K562 (cell line): ENCODE data around the gene CD82. TPM values are rescaled to one million over a fixed set of nuclear protein-coding genes. Genes with fewer than 3 reads are reported as not detected.

Source experiments
- CBX3 ChIP-seq, 2 experiments: IDR thresholded peaks; 1 replicate in 1 of 2; 2 replicates in 1 of 2; pipeline ENCODE4 v1.6.1; 2012; ENCODE audit warnings: inconsistent platforms in 2 of 2, low read length in 2 of 2, borderline replicate concordance in 1 of 2, control low read depth in 1 of 2
- HDAC2 ChIP-seq: fragments of 450-650 bp; IDR thresholded peaks from 2 replicates; pipeline ENCODE4 v1.6.1; 2016; ENCODE audit warnings: mild to moderate bottlenecking
- KDM1A ChIP-seq, 2 experiments: fragments of 450-650 bp; IDR thresholded peaks; 2 replicates each; pipeline ENCODE4 v1.6.1; 2016; ENCODE audit warnings: mild to moderate bottlenecking in 2 of 2
- MCM2 ChIP-seq: fragments of 450-650 bp; IDR thresholded peaks from 2 replicates; pipeline ENCODE4 v1.6.1; 2017; ENCODE audit warnings: low read depth, mild to moderate bottlenecking
- PHTF2 ChIP-seq: fragments of 250-450 bp; sonication (Bioruptor Pico); IDR thresholded peaks from 2 replicates; pipeline ENCODE4 v1.5.0; 2021; ENCODE audit warnings: mild to moderate bottlenecking
- RCOR1 ChIP-seq, 2 experiments: IDR thresholded peaks; 2 replicates each; pipeline ENCODE4 v1.6.1; 2012; ENCODE audit warnings: low read depth in 2 of 2, low read length in 2 of 2, borderline replicate concordance in 1 of 2, improper control_type of control experiment in 1 of 2
- SETDB1 ChIP-seq: IDR thresholded peaks from one replicate; pipeline ENCODE4 v1.6.1; 2012; ENCODE audit warnings: low read length, control low read depth, inconsistent platforms
- SPI1 ChIP-seq: IDR thresholded peaks from 2 replicates; pipeline ENCODE4 v1.6.1; 2011; ENCODE audit warnings: low read depth, low read length, control low read depth, borderline replicate concordance
- SRF ChIP-seq, 2 experiments: fragments of 250-450, 450-650 bp in 1 of 2; sonication (Bioruptor Pico) in 1 of 2; sonication (generic) in 1 of 2; formaldehyde crosslinking; IDR thresholded peaks; 2 replicates each; pipeline versions ENCODE4 v1.5.0 to v1.5.1; 2020 to 2022; ENCODE audit warnings: mild to moderate bottlenecking in 1 of 2, missing genetic modification reagents in 1 of 2
- TAL1 ChIP-seq: fragments of 450-650 bp; IDR thresholded peaks from 2 replicates; pipeline ENCODE4 v1.6.1; 2016; ENCODE audit warnings: mild to moderate bottlenecking
- TEAD4 ChIP-seq, 2 experiments: sonication (generic) in 1 of 2; formaldehyde crosslinking in 1 of 2; IDR thresholded peaks; 2 replicates each; pipeline versions ENCODE4 v1.6.1 to v1.8.0; 2012 to 2022; ENCODE audit warnings: borderline replicate concordance in 1 of 2, inconsistent platforms in 1 of 2, low read length in 1 of 2, mild to moderate bottlenecking in 1 of 2, missing genetic modification reagents in 1 of 2
- XRCC3 ChIP-seq: fragments of 450-650 bp; IDR thresholded peaks from 2 replicates; pipeline ENCODE4 v1.6.1; 2017; ENCODE audit warnings: mild to moderate bottlenecking, moderate library complexity
- XRCC5 ChIP-seq: fragments of 200-400 bp; formaldehyde crosslinking; IDR thresholded peaks from 2 replicates; pipeline ENCODE4 v1.6.1; 2017; ENCODE audit warnings: low read depth, mild to moderate bottlenecking, low read length
- ZFPM2 ChIP-seq: fragments of 250-450 bp; sonication (Bioruptor Pico); IDR thresholded peaks from 2 replicates; pipeline ENCODE4 v1.5.1; 2022; ENCODE audit warnings: mild to moderate bottlenecking
- ZNF274 ChIP-seq: IDR thresholded peaks from 2 replicates; pipeline ENCODE4 v1.6.1; 2011; ENCODE audit warnings: low read depth, mild to moderate bottlenecking, low read length, moderate library complexity, borderline replicate concordance
- ZNF318 ChIP-seq, 2 experiments: fragments of 450-650 bp; IDR thresholded peaks; 2 replicates each; pipeline ENCODE4 v1.6.1; 2016; ENCODE audit warnings: mild to moderate bottlenecking in 2 of 2, borderline replicate concordance in 1 of 2, low read depth in 1 of 2, moderate library complexity in 1 of 2
- ZNF76 ChIP-seq: fragments of 250-450 bp; sonication (Bioruptor Pico); IDR thresholded peaks from 2 replicates; pipeline ENCODE4 v1.4.0; 2020; ENCODE audit warnings: mild to moderate bottlenecking, moderate library complexity, borderline replicate concordance
- ZNF830 ChIP-seq: fragments of 250-450 bp; sonication (Bioruptor Pico); IDR thresholded peaks from 2 replicates; pipeline ENCODE4 v1.5.0; 2021; ENCODE audit warnings: mild to moderate bottlenecking
- polyA plus RNA-seq, 8 experiments: library from polyadenylated mRNA; depleted of rRNA in 4 of 8; stranded (reverse) in 5 of 8; unstranded in 3 of 8; fragments of >200 nt; fragmentation: Nextera tagmentation in 2 of 8; fragmentation: Illumina TruSeq in 1 of 8; extraction: Ambion mirVana in 2 of 8; extraction: Trizol in 1 of 8; gene quantifications; 2 replicates each; pipeline versions ENCODE4 v1.2.1 to v1.2.3, GENCODE V29; 2011 to 2014; ENCODE audit warnings: inconsistent platforms in 1 of 8, missing spikeins in 1 of 8
- total RNA-seq, 7 experiments: library from RNA; depleted of rRNA in 6 of 7; stranded (reverse); fragments of >200 nt in 6 of 7; fragmentation: Illumina TruSeq in 2 of 7; extraction: Trizol in 2 of 7; gene quantifications; 2 replicates each; pipeline versions ENCODE4 v1.2.1 to v1.2.3, GENCODE V29; 2011 to 2021; ENCODE audit warnings: low replicate concordance in 1 of 7
- TF ChIP-seq, protein P1 (sequence below): fragments of 450-650 bp; formaldehyde crosslinking; IDR thresholded peaks from 2 replicates; pipeline ENCODE4 v1.4.0; 2020; ENCODE audit warnings: mild to moderate bottlenecking, moderate library complexity

The CD82 gene
- total and polyA plus RNA-seq, 9 of the 15 experiments (the other 6 are each of a cell fraction or from before 2014, with no cell fraction given) = 0.27 to 9.4 (median 3.0) TPM

- TF ChIP-seq ZNF830 (CRISPR knock-in tag) = 0 out of 2 replicates have a peak, but pooled peaks have one; percentile 44
- no peak for TF ChIP-seq ZNF318 (IDR thresholded peaks at IDR 0.05; ENCODE audit: borderline replicate concordance in 1 of 2, low read depth in 1 of 2)
- no peak for TF ChIP-seq SPI1
- TF ChIP-seq SETDB1 = no peak
- no peak for TF ChIP-seq PHTF2 (CRISPR knock-in tag)
- TF ChIP-seq TEAD4 (IDR thresholded peaks at IDR 0.05; ENCODE audit: low read length) = no peak
- no peak for TF ChIP-seq TEAD4 (CRISPR knock-in tag; IDR thresholded peaks at IDR 0.05; ENCODE audit: borderline replicate concordance)
- TF ChIP-seq ZFPM2 = no peak
- no peak for TF ChIP-seq CBX3 (IDR thresholded peaks at IDR 0.05; ENCODE audit: borderline replicate concordance in 1 of 2, low read length in 2 of 2)
- no peak for TF ChIP-seq XRCC5
- no peak for TF ChIP-seq ZNF76
- no peak for TF ChIP-seq MCM2
- peak; percentile 87 to 99 for TF ChIP-seq SRF (CRISPR knock-in tag; IDR thresholded peaks at IDR 0.05)
- peak in 1 of 2 experiments; percentile 4; a peak in 1 of 4 replicates for TF ChIP-seq RCOR1 (IDR thresholded peaks at IDR 0.05; ENCODE audit: borderline replicate concordance in 1 of 2, low read depth in 2 of 2, low read length in 2 of 2)
- no peak for TF ChIP-seq XRCC3
- TF ChIP-seq HDAC2 = no peak
- no peak for TF ChIP-seq ZNF274
- TF ChIP-seq, protein P1, sequence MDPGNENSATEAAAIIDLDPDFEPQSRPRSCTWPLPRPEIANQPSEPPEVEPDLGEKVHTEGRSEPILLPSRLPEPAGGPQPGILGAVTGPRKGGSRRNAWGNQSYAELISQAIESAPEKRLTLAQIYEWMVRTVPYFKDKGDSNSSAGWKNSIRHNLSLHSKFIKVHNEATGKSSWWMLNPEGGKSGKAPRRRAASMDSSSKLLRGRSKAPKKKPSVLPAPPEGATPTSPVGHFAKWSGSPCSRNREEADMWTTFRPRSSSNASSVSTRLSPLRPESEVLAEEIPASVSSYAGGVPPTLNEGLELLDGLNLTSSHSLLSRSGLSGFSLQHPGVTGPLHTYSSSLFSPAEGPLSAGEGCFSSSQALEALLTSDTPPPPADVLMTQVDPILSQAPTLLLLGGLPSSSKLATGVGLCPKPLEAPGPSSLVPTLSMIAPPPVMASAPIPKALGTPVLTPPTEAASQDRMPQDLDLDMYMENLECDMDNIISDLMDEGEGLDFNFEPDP = no peak; the same call in 1 of the 2 replicates
- no peak for TF ChIP-seq TAL1
- TF ChIP-seq KDM1A (IDR thresholded peaks at IDR 0.05) = peak in 1 of 2 experiments; percentile 6; a peak in 1 of 4 replicates
Measured at GRCh38 chr11:44530413-44531115, 34.9 kb upstream of the CD82 start (continued).
